Measurements from ENCODE around the gene CCHCR1. TPM values are rescaled to one million over a fixed set of nuclear protein-coding genes. Genes with fewer than 3 reads are reported as not detected.
A peak's percentile ranks its signal among the peaks of the same experiment; 100 is the strongest.

The CCHCR1 gene
- total and polyA plus RNA-seq, 9 donors: 11.2 to 31.5 (median 23.6) TPM

GRCh38 chr6:31149827-31150447 lies 7.7 kb downstream of the CCHCR1 start:
- no peak overlapping the region for H3K4me3 ChIP-seq
- no peak overlapping the region for H3K27ac ChIP-seq
- intact Hi-C loops (cut with DNase I): no loop called here
- DNase-seq: no peak
- no peaks in the 10 kb centered on the region for H3K27me3 ChIP-seq
- H3K9me3 ChIP-seq: no peaks in the 10 kb centered on the region
- WGBS, 3 donors: 85 to 88% (median 87%) methylated on average over 6 of the region's 6 CpGs
- no peaks in the 10 kb centered on the region for H3K4me1 ChIP-seq (ENCODE audit: insufficient read depth)
- no peak for TF ChIP-seq EP300 (IDR thresholded peaks at IDR 0.05)
- no peak for TF ChIP-seq POLR2A (IDR thresholded peaks at IDR 0.05)
- TF ChIP-seq CTCF (IDR thresholded peaks at IDR 0.05): no peak
- H3K36me3 ChIP-seq: no peaks in the 10 kb centered on the region

- no peaks in the 10 kb centered on the region for H3K27me3 ChIP-seq
These were observed 12.2 kb downstream of the CCHCR1 start for GRCh38 chr6:31145386-31145785.

GRCh38 chr6:31144970-31145340 lies 12.6 kb downstream of the CCHCR1 start:
- DNase-seq: no peak
- Histone ChIP-seq H3K9me3 (no peaks in the 10 kb centered on the region), H3K4me3 (no peak overlapping the region), H3K4me1 (ENCODE audit: insufficient read depth) (no peaks in the 10 kb centered on the region), H3K36me3 (no peaks in the 10 kb centered on the region), H3K27me3 (no peaks in the 10 kb centered on the region), H3K27ac (no peak overlapping the region)
- intact Hi-C loops (cut with DNase I): no loop called here
- no peak for TF ChIP-seq POLR2A (IDR thresholded peaks at IDR 0.05)
- no peak for TF ChIP-seq EP300 (IDR thresholded peaks at IDR 0.05)
- TF ChIP-seq CTCF (IDR thresholded peaks at IDR 0.05): no peak
- 81 to 92% (median 85%) methylated on average over 11 of the region's 11 CpGs for WGBS, 3 donors

More at GRCh38 chr6:31145386-31145785, 12.2 kb downstream of the CCHCR1 start:
- no peaks in the 10 kb centered on the region for H3K36me3 ChIP-seq
- 92 to 96% (median 94%) methylated on average over 10 of the region's 10 CpGs for WGBS, 3 donors
- intact Hi-C loops (cut with DNase I): no loop called here
- no peak overlapping the region for H3K4me3 ChIP-seq
- no peak for DNase-seq
- no peak overlapping the region for H3K27ac ChIP-seq
- H3K9me3 ChIP-seq: no peaks in the 10 kb centered on the region
- no peak for TF ChIP-seq EP300 (IDR thresholded peaks at IDR 0.05)
- TF ChIP-seq POLR2A (IDR thresholded peaks at IDR 0.05): no peak
- TF ChIP-seq CTCF (IDR thresholded peaks at IDR 0.05): no peak
- H3K4me1 ChIP-seq (ENCODE audit: insufficient read depth): no peaks in the 10 kb centered on the region

- TF ChIP-seq EP300 (IDR thresholded peaks at IDR 0.05) (no peak), POLR2A (IDR thresholded peaks at IDR 0.05) (no peak)
- H3K36me3 ChIP-seq: no peaks in the 10 kb centered on the region
- H3K4me3 ChIP-seq: no peak overlapping the region
- H3K4me1 ChIP-seq (ENCODE audit: insufficient read depth): no peaks in the 10 kb centered on the region
- WGBS, 3 donors: 87 to 90% (median 89%) methylated on average over 18 of the region's 18 CpGs
- intact Hi-C loops (cut with DNase I): no loop called here
- no peak overlapping the region for H3K27ac ChIP-seq
- no peaks in the 10 kb centered on the region for H3K9me3 ChIP-seq
- H3K27me3 ChIP-seq: no peaks in the 10 kb centered on the region
- no peak for DNase-seq
These were observed 13.2 kb downstream of the CCHCR1 start for GRCh38 chr6:31144296-31144969.

- H3K27ac ChIP-seq: no peak overlapping the region
- H3K4me3 ChIP-seq: no peak overlapping the region
- no peaks in the 10 kb centered on the region for H3K4me1 ChIP-seq (ENCODE audit: insufficient read depth)
- WGBS, 3 donors: 16 to 38% (median 33%) methylated on average over 11 of the region's 11 CpGs
- TF ChIP-seq POLR2A (IDR thresholded peaks at IDR 0.05) (no peak), EP300 (IDR thresholded peaks at IDR 0.05) (no peak), CTCF (IDR thresholded peaks at IDR 0.05) (no peak)
- intact Hi-C loops (cut with DNase I): no loop called here
- peak in 4 of 5 donors; percentile 34 to 79 (median 54) for DNase-seq
- H3K27me3 ChIP-seq: no peaks in the 10 kb centered on the region
- H3K36me3 ChIP-seq: no peaks in the 10 kb centered on the region
- H3K9me3 ChIP-seq: no peaks in the 10 kb centered on the region
These were observed 14.5 kb downstream of the CCHCR1 start for GRCh38 chr6:31143148-31143547.
